Stimulated activated CD8-positive, alpha-beta memory T cell treated with anti-CD3 and anti-CD28 coated beads, Interleukin-15, amount 100 ng/mL, for 4 hours (primary cell): Measurements from ENCODE around the gene SPSB3.

Experiments used
- DNase-seq, 2 donors: peaks; one replicate each; pipeline ENCODE4 v3.0.0-alpha.2; 2020; ENCODE audit warnings: low read depth in 2 of 2

Gene SPSB3

DNA sequence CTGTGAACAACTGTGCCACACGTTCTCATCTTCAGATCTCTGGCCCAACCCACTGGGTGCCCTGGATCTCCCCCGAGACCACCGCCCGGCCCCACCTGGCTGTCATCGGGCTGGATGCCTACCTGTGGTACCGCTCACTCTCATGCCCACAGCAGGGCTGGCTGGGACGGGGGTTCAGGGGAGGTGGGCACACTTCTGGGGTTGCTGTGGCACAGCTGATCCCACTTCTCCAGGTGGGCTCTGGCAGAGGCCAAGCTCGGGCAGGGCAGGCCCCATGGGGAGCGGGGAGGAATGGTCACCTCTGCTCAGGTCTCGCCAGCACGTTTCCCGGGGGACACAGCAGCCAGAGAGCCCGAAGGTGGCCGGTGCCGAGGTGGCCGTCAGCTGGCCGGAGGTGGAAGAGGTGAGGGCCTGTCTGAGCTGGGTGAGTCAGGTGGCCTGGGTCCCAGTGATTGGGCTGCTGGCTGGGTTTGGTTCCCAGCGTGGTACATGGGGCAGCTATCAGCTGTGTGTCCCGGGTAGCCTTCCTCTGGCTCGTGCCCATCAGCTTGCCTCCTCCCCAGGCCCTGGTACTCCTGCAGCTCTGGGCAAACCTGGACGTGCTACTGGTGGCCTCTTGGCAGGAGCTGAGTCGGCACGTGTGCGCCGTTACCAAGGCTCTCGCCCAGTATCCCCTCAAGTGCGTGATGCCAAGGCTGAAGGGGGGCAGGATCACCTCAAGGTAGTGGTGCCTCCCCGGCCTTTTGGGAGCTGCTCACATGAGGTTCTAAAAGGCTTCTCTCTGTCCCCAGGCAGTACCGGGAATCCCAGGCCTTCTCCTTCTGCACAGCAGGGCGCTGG lies 7.1 kb downstream of the SPSB3 start:
- no peak for DNase-seq

DNA sequence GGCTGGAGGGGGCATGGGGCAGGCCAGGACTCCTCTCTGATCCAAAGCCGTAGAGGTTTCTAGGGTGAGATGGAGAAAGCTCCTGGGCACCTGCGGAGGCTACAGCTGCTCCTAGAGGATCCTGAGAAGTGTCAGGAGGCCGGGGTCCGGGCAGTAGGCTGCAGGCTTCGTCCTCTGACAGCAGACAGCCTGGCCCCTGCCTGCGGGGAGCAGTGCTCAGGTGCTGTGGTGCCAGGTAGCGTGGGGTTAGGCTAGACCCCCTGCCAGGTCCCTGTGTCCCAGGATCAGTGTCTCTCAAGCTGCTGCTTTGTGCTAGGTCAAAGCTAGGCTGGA lies 8.0 kb downstream of the SPSB3 start:
- DNase-seq, result no peak

DNA sequence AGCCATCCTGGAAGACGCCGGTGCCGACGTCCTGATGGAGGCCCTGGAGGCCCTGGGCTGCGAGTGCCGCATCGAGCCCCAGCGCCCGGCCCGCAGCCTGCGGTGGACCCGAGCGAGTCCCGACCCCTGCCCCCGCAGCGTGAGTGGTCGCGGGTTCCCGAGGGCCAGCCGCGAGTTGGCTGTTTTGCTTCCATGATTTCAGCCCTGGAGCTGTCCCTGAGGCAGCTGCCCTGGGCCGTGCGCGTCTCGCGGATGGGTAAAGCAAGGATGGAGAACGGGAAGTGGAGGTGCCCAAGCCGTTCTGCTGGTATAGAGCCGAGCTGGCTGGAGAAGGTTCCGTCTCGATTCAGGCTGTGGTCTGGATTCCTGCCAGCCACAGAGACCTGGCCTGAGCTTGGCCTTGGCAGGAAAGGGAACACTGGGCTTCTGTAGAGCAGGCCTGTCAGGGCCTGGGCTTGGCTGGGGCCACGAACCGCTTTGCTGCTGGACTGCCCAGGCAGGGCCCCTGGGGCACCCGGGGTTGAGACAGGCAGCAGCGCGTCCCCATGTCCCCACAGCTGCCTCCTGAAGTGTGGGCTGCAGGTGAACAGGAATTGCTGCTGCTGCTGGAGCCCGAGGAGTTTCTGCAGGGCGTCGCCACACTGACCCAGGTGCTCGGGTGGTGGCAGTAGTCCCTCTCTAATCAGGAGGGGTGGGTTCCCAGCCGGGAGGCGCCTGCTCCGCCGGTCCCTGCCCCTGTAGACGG lies 8.5 kb downstream of the SPSB3 start:
- no peak for DNase-seq

DNA sequence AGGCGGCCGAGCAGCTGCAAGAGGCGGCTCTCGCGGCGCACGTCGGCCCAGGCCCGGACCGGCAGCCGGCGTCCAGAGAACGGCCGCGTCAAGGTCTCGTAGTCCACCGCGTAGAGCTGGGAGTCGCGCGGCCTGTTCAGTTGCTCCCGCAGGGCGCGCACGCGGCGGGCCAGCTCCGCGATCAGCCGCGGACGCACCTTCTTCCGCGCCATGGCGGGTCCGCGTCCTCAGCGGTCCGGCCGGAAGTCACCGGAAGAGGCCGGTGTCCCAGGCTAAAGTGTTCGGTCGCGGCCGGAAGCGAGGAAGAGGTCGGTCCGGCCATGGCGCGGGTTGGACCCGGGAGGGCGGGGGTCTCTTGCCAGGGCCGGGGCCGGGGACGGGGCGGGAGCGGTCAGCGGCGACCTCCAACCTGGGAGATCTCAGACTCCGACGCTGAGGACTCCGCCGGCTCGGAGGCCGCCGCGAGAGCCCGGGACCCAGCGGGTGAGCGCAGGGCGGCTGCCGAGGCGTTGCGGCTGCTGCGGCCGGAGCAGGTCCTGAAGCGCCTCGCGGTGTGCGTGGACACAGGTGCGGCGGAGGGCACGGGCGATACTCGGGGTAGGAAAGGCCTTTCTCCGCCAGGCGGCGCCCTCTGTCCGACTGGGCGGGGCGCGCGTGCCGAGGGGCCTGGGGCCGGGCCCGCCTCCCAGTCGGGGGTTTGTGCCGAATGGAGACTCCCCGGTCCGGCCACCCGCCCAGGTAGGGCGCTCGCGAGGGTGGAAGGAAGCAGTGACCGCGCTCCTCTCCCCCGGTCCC lies 9.3 kb downstream of the SPSB3 start, which contains the start of gene MRPS34:
Gene MRPS34, minus strand, starts transcription at position 227 of the 795 bp plus-strand sequence. Its CDS starts 15 bp downstream, at position 212.
- peak; percentile 53 to 61 for DNase-seq

DNA sequence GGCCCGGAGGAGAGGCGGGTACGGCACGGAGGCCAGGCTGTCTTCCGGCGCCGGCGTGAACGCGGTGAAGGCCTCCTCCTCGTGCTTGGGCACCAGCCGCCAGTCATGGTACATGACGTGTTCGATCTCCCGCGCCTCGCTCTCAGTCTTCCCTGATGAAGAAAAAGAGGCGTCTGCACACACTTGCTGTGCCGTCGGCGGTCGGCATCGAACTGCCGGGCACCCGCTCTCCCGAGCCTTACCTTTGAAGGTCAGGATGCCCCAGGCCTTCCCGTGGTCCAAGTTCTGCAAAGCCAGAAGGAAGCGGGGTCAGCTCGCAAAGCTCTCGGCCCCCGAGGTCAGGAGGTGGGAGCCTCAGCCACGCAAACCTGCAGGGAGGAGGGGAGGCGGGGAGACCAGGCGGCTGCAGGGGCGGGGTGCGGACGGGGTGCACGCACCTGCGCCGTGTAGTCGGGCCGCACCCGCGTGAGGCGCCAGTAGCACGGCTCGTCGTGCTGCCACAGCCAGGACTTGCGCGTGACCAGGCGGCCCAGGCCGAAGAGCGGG lies 9.9 kb downstream of the SPSB3 start, which contains the start of gene EME2:
Gene EME2, plus strand, starts transcription at position 449 of the 546 bp plus-strand sequence. CDS start 418 bp downstream, outside the sequence.
- peak in 1 of 2 donors; percentile 21 for DNase-seq

DNA sequence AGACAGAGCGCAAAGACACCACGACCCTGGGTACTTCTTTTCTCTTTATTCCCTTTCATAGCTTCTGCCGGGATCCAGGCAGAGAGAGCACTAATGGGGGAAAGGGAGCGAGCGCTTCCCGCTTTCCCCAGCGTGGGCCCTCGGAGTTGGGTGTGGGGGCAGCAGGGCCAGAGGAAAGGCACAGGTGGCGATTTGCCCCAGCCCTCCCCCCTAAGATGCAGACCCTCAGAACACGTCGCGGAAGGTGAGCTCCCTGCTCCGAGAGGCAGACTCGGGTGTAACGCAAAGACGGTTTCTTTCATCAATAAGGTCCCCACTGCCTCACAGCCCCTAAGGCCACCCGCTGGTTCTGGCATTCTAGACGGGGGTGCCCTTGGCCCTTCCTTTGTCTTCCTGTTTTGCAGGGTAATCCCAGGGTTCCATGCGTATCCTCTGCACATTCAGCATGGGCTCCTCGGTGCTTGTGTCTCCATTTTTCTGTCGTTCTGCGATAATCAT lies 10.5 kb downstream of the SPSB3 start:
- no peak for DNase-seq

DNA sequence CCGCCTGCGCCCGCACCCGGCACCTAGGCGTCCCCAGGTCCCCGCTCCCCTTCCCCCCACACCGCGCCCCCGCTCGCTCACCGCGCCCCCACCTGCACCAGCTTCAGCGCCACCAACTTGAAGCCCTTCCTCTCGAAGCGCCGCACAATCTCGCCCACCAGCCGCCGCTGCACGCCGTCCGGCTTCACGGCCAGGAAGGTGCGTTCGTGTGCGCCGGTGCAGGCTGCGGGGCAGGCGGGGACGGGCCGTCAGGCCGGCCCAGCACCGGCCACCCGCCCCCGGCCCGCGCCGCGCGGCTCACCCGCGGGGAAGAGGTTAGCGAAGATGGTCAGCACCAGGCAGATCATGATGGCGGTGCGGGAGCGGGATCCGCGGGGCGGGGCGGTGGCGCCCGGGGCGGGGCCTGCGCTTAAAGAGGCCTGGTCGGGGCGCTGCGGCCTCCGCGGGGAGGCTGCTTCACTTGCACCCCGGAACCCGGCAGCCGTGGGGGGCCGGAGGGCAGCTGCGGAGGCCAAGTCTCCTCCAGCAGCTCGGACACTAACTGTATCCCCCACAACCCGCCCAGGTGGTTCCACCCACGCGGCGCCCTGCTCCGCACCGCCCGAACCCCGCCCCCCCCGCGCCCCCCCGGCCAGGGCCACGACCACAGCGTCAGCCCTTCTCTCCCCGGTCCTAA lies 11.0 kb downstream of the SPSB3 start, which contains the start of gene NME3:
Gene NME3, minus strand, starts transcription at position 356 of the 676 bp plus-strand sequence. Its CDS starts 9 bp downstream, at position 347.
- DNase-seq, result peak; percentile 39 to 54

DNA sequence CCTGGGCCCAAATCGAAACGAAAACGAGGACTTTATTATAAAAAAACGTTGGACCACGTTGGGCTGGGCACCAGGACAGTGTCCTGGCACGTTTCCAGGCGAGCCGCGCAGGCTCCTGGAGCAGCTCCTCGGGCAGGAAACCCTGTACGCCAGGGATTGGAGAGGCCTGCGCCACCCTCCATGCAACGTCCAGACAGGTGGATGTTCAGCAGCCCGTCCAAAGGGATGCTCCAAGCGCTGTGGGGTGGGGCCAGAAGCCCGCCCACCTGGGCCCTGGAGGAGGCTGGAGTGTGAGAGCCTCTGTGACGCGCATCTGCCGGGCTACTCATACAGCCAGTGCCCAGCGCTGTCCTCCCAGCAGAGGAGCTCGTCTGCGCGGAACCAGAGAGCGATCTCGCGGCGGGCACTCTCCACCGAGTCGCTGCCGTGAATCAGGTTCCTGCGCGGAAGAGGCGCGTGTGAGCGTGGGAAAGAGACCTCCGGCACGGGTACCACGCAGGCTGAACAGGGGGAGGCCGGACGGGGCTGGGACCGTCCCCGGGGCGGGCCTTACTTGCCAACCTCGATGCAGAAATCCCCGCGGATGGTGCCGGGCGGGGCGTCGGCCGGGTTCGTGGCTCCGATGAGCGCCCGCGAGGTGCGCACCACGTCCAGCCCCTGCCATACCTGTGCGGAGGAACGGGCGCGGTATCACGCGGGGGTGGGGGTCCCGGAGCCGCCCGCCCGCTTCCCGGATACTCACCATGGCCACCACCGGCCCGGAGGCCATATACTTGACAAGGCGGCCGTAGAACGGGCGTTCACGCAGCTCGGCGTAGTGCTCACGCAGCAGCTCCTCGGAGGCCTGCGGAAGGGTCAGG lies 11.8 kb downstream of the SPSB3 start:
- peak in 1 of 2 donors; percentile 20 for DNase-seq

DNA sequence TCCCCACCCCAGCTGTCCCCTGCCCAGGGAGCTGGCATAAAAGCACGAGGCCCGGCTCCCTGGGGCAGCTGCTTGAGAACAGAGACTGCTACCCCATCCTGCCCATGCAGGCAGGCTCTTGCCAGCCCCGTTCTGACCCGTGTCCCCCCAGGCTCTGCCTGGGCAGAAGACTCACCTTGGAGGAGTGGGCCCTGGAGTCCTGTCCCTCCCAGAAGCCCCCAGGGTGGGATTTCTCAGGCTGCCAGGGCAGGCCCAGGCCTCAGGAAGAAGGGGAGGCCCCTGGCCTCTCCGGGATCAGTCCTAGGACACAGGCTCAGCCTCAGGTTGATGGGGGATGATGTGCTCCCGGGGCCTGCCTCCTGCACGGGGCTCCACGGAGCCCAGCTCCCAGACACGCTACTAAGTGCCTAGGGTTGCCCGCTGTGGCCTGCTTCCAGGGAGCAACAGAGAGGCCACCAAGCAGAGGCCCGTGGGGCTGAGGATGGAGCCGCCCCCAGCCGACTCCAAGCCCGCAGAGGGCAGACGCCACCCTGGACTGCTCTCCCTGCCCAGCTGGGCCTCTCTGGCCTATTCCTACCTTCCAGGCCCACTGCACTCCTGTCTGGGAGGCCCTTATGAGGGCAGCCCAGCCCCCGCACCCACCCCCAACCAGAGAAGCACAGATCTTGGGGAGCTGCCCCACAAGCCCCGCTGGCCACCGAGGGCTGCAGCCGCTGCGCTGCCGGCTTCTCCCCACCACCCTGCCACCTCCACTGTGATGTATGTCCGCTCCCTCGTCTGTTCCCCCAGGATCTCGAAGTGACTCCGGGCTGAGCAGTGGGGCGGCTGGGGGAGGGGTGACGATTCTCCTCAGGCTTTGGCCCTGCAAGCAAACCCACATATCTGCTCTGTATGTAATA lies 12.7 kb downstream of the SPSB3 start:
- no peak for DNase-seq

DNA sequence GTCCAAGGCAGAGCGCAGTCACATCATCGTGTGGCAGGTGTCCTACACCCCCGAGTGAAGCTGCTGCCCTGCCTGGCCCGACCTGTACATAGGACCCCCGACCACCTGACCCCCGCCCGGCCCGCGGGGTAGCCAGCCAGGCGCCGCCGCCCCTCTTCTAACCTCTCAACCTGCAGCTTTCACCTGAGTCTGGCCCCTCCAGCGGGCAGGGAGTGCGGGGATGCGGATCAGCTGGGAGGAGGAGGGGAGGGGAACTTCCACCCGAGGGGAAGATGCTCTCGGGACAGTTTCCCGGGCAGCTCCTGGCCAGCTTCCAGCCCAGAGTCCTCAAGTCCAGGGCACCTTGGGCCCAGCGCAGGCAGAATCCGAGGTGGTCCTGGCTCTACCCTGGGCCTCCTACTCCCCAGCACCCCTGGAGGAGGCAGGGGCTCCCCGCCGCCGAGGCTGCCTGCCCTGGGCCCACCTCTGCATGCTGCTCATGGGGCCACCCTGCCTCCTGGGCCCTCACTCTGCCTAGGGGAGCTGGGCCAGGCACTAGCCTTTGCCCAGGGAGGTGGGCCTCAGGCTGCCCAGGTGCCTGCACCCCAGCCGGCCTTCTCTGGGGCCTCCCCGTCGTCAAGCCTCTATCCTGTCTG lies 13.5 kb downstream of the SPSB3 start:
- DNase-seq, result no peak

DNA sequence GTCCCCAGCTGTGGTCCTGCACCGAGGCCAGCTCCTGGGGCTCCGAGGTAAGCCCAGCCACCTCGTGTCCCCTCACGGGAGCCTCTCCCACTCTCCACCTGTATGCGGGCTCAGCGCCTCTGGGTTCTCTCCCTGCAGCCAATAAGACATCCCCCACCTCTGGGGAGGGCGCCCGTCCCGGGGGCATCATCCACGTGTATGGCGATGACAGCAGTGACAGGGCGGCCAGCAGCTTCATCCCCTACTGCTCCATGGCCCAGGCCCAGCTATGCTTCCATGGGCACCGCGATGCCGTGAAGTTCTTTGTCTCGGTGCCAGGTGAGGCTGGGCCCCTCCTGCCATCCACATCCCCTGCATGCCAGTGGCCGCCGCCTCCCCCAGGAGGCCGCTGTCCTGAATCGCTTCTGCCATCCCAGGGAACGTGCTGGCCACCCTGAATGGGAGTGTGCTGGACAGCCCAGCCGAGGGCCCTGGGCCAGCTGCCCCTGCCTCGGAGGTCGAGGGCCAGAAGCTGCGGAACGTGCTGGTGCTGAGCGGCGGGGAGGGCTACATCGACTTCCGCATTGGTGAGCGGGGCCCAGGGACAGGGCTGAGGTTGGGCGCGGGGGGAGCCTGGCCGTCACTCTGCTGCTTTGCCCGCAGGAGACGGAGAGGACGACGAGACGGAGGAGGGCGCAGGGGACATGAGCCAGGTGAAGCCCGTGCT lies 14.2 kb downstream of the SPSB3 start:
- DNase-seq, result no peak

DNA sequence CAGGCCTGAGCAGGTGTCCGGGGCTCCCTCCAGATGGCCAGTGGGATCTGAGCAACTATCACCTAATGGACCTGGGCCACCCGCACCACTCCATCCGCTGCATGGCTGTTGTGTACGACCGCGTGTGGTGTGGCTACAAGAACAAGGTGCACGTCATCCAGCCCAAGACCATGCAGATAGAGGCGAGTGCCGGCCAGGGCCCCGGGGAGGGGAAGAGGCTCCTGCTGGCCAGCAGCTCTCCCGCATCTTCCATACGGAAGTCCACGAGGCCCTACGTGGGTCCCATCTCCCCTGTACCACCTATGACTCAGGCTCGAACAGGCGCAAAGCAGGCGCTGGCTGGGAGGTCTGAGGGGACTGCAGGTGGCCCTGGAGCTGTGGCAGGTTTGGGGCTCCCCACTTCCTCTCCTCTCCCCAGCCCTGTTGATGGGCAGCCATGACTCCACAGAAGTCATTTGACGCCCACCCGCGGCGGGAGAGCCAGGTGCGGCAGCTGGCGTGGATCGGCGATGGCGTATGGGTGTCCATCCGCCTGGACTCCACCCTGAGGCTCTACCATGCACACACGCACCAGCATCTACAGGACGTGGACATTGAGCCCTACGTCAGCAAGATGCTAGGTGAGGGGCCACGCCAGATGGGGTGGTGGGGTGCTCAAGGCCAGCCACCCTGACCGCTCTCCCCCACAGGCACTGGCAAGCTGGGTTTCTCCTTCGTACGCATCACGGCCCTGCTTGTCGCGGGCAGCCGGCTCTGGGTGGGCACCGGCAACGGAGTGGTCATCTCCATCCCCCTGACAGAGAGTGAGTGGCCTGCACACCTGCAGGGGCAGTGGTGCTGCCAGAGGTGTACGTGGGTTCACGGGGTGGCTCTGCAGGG lies 15.0 kb downstream of the SPSB3 start:
- DNase-seq, result no peak

DNA sequence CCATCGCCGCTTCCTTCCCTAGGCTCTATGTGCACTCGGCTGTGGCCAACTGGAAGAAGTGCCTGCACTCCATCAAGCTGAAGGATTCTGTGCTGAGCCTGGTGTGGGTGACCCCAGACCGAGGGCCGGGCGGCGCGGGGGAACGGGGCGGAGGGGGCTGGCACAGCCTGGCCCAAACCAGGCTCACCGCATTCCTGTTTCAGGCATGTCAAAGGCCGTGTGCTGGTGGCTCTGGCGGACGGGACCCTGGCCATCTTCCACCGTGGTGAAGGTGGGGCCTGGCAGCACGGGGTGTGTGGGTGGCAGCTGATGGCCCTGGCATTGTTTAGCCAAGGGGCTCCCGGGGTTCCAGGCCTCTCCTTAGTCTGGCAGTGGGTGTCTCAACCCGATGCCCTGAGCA lies 15.7 kb downstream of the SPSB3 start:
- no peak for DNase-seq

DNA sequence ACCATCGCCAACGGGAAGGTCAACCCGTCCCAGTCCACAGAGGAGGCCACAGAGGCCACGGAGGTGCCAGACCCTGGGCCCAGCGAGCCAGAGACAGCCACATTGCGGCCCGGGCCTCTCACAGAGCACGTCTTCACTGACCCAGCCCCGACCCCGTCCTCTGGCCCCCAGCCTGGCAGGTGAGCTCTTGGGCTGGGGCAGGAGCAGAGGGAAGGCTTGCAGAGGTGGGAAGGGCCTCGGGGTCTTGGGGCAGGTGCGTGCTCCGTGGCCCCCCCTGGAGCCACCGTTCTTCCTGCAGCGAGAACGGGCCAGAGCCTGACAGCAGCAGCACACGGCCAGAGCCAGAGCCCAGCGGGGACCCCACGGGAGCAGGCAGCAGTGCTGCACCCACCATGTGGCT lies 16.1 kb downstream of the SPSB3 start:
- no peak for DNase-seq

DNA sequence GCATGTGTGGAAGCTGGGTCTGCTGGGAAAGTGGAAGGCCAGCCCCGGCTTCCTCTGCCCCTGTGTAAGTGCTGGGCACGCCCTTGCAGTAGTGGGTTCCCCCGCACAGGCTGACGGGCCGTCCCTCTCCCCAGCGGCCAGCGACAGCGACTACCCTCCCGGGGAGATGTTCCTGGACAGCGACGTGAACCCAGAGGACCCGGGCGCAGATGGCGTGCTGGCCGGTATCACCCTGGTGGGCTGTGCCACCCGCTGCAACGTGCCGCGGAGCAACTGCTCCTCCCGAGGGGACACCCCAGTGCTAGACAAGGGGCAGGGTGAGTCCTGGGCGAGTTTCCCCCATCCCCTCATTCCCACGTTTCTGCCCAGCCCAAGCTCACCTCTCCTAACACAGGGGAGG lies 16.5 kb downstream of the SPSB3 start:
- no peak for DNase-seq

DNA sequence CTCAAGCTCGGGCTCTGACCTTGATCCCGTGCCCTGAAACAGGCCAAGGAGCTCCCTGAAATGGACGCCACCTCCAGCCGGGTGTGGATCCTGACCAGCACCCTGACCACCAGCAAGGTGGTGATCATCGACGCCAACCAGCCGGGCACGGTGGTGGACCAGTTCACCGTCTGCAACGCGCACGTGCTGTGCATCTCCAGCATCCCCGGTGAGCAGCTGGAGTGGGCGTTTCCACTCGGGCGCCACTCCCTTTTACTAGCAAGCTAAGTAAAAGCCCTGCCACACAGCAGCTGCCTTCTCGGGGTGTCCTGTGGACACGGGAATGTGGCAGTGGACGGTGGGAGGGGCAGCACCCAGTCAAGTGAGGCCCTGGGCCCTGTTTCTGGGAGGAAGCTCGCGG lies 17.4 kb downstream of the SPSB3 start:
- DNase-seq, result no peak
